NCI-H1417 (cell line): ENCODE results near the gene PRSS3.
"Not testable (repeated sequence)": the region's sequence is repeated elsewhere in the genome, so short reads cannot be mapped to it uniquely, and the experiment has no call there.

Source experiments
- DNase-seq, 3 experiments: peaks; one replicate each; lab custom pipeline; 2025; lab: John Stamatoyannopoulos, UW

Gene PRSS3

GRCh38 chr9:33817327-33818166 lies 22.2 kb downstream of the PRSS3 start:
- peak; percentile 33 to 83 (median 79) for DNase-seq

- DNase-seq, result peak in 1 of 3 experiments; percentile 51
Measured at GRCh38 chr9:33818167-33818846, 22.9 kb downstream of the PRSS3 start.

GRCh38 chr9:33818847-33819500 lies 23.6 kb downstream of the PRSS3 start:
- no peak for DNase-seq

GRCh38 chr9:33820231-33820745 lies 24.9 kb downstream of the PRSS3 start:
- DNase-seq, result no peak

- no peak for DNase-seq
Measured at GRCh38 chr9:33823801-33824200, 28.4 kb downstream of the PRSS3 start.

GRCh38 chr9:33827285-33827684 lies 31.9 kb downstream of the PRSS3 start:
- not testable (repeated sequence) for DNase-seq

- not testable (repeated sequence) for DNase-seq
Measured at GRCh38 chr9:33829641-33830230, 34.4 kb downstream of the PRSS3 start.

- DNase-seq, result no peak
Measured at GRCh38 chr9:33835625-33836260, 40.4 kb downstream of the PRSS3 start.

- not testable (repeated sequence) for DNase-seq
Measured at GRCh38 chr9:33836261-33836660, 40.9 kb downstream of the PRSS3 start.

GRCh38 chr9:33837138-33837537 lies 41.8 kb downstream of the PRSS3 start:
- no peak for DNase-seq

GRCh38 chr9:33840381-33840780 lies 45.0 kb downstream of the PRSS3 start:
- DNase-seq, result no peak

GRCh38 chr9:33843312-33843961 lies 48.1 kb downstream of the PRSS3 start:
- no peak for DNase-seq

GRCh38 chr9:33846231-33846630 lies 50.9 kb downstream of the PRSS3 start:
- no peak for DNase-seq

GRCh38 chr9:33847894-33848205 lies 52.5 kb downstream of the PRSS3 start:
- DNase-seq, result not testable (repeated sequence)
